A549 (cell line): ENCODE measurements around the gene CAVIN3.

Source experiments
- CTCF ChIP-seq: fragments of >200 bp; sonication (Bioruptor Twin); formaldehyde crosslinking; IDR thresholded peaks from 3 replicates; pipeline ENCODE4 v1.5.1; 2016
- E2F6 ChIP-seq: IDR thresholded peaks from 2 replicates; pipeline ENCODE4 v1.6.1; 2012; ENCODE audit warnings: low read depth, borderline replicate concordance
- EP300 ChIP-seq, 2 experiments: fragments of >200 bp; sonication (Bioruptor Twin); formaldehyde crosslinking; IDR thresholded peaks; 2 replicates in 1 of 2; 3 replicates in 1 of 2; pipeline ENCODE4 v1.6.1; 2016 to 2017
- ESRRA ChIP-seq: fragments of 150-350 bp; IDR thresholded peaks from 2 replicates; pipeline ENCODE4 v1.6.1; 2014; ENCODE audit warnings: mild to moderate bottlenecking, low read length, borderline replicate concordance
- KDM5A ChIP-seq: fragments of 200-600 bp; sonication (generic); IDR thresholded peaks from 2 replicates; pipeline ENCODE4 v1.6.1; 2016; ENCODE audit warnings: antibody characterized with exemption, mild to moderate bottlenecking
- MAZ ChIP-seq: fragments of 150-350 bp; IDR thresholded peaks from 2 replicates; pipeline ENCODE4 v1.6.1; 2014; ENCODE audit warnings: antibody characterized with exemption, low read depth, low read length, borderline replicate concordance
- POLR2A ChIP-seq: IDR thresholded peaks from 2 replicates; pipeline ENCODE4 v1.6.1; 2012; ENCODE audit warnings: mild to moderate bottlenecking, low read length
- RAD21 ChIP-seq, 2 experiments: fragments of >200 bp in 1 of 2; sonication (Bioruptor Twin) in 1 of 2; formaldehyde crosslinking in 1 of 2; IDR thresholded peaks in 1 of 2; conservative IDR thresholded peaks in 1 of 2; 2 replicates in 1 of 2; 3 replicates in 1 of 2; pipeline ENCODE4 v1.6.1; 2012 to 2018; ENCODE audit warnings: inconsistent platforms in 1 of 2
- RFX5 ChIP-seq: fragments of 450-650 bp; IDR thresholded peaks from 2 replicates; pipeline ENCODE4 v1.7.1; 2014; ENCODE audit warnings: antibody characterized with exemption, mild to moderate bottlenecking, moderate library complexity
- SMC3 ChIP-seq: fragments of >200 bp; sonication (Bioruptor Twin); formaldehyde crosslinking; IDR thresholded peaks from 3 replicates; pipeline ENCODE4 v1.6.1; 2018; ENCODE audit warnings: inconsistent platforms

- TF ChIP-seq SMC3: peak; percentile 64
- TF ChIP-seq KDM5A: no peak
- TF ChIP-seq RFX5: no peak
- TF ChIP-seq ESRRA: no peak
- TF ChIP-seq EP300 (IDR thresholded peaks at IDR 0.05): no peak
- TF ChIP-seq CTCF: peak; percentile 96
- peak; percentile 92 to 95 for TF ChIP-seq RAD21 (conservative IDR thresholded peaks at IDR 0.05 in 1 of 2, IDR thresholded peaks at IDR 0.05 in 1 of 2)
- no peak for TF ChIP-seq MAZ
- no peak for TF ChIP-seq E2F6
- TF ChIP-seq POLR2A: no peak
Observed at GRCh38 chr11:6353367-6353987, 33.2 kb upstream of the CAVIN3 start.
